ENCODE results near the gene PAPOLG.
"Not testable (repeated sequence)": the region's sequence is repeated elsewhere in the genome, so short reads cannot be mapped to it uniquely, and the experiment has no call there.

The PAPOLG gene

DNA sequence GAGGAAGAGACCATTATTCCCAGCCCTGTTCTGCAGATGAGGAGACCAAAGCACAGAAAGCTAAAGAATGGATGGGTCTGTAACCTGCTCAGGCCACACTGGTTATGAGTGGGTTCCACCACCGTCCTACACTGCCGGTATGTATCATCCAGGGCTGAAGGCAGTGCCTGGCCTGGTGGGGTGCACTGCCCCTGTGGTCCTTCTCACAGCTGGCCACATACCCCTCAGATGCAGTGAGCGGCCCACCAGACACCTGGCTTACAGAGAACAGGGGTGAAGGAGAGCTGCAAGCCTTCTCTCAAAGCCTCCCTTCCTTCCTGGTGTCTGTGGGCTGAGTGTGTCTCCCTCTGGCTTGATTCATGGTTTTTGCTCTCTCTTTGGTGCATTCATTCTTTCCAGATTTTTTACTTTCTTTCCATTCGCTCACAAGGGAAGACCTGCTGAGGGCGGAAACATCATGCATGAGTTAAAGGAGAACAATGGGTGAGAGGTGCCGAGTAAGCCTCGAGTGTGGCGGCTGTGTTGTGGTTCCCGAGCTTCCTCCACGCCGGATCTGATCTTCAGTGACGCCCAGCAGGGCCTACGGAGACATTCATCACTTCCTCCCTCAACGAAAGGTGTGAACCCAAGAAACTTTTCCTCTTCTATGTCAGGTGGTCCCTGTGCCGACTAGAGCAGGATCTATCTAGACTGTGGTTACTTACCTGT is 63.2 kb downstream of the PAPOLG start:
- peak in 1 of 42 donors; percentile 38 for DNase-seq

DNA sequence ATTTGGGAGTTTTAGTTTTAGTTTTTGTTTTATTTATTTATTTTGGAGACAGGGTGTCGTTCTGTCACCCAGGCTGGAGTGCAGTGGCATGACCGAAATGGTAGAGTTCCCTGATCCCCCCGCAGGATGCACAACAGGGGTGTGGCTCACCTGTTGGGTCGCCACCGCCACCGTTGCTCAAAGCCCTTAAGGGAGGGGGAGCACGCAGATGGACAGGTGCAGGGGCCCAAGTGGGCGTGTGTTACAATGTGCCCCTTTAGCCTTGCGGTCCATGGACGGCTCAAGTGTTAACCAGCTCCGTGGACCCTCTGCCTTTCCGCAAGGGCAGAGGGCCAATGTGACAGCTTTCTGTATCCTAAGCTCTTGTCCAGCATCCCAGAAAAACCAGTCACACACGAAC is 63.9 kb downstream of the PAPOLG start:
- DNase-seq = no peak
- intact Hi-C loops (cut with DNase I) = no loop called here

More for the DNA sequence above, 63.2 kb downstream of the PAPOLG start:
- intact Hi-C loops (cut with DNase I) = no loop called here

DNA sequence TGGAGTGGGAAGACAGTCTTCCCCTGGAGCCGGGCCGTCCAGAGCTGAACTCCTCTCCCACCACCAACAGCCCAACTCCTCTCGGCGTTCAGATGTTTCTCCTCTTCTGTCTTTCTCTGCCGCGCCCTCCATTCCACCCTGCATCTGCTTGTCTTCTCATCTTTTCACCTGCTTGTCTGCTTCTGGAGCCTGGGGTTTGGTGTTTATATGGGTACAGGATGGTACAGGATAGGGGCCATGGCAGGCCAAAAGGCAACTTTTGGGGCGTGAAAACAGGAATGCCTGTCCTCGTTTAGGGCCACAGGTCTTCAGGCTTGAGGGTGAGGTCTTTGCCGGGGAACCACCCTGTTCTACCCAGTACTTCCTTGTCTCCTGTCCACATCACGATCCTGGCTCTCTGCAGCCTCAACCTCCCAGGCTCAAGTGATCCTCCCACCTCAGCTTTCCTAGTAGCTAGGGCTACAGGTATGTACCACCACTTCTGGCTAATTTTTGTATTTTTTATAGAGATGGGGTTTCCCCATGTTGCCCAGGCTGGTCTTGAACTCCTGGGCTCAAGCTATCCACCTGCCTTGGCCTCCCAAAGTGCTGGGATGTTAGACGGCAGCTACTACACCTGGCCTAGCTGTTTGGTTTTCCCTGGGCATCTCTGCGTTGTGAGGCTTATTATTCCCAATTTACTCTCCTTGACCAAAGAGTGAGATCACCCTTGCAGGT is 64.5 kb downstream of the PAPOLG start:
- DNase-seq = no peak
- intact Hi-C loops (cut with DNase I) = no loop called here

DNA sequence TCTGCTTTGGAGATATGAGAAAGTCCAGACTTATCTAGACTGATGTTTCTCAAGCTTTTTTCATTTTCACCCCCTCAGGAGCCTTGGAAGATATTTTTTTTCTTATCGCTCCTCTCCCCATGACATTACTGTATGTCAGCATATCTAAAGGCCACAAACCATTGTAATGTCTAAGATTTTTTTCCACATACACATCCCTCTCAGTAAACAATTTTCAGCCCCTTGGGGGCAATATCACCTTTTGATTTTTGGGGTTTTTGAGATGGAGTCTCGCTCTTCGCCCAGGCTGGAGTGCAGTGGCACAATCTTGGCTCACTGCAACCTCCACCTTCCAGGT is 65.0 kb downstream of the PAPOLG start:
- intact Hi-C loops (cut with DNase I) = no loop called here
- DNase-seq = no peak

DNA sequence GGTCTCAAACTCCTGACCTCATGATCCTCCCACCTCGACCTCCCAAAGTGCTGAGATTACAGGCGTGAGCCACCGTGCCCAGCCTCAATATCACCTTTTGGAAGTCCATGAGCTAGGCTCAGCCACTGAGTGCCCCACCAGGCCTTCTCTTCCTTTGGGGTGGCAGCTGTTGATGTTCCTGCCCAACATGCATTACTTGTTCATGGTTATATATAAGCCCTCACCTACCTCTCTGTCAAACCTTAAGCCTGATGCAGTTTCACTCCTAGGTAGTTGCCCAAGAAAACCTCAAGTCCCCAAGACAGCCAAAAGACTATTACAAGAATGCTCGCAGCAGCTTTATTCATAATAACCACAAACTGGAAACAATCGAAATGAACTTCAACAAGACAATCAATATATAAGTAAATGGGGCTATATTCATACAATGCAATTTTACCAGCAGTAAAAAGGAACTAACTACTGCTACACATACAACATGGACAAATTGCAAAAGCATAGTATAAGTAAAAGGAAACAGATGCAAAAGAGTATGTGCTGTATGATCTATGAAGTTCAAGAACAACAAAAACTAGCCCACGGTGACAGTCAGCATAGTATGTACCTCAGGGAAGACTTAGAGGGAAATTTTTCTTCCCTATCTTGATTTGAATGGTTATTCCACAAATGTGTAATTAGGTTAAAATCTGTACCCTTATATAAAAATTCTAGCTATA is 65.7 kb downstream of the PAPOLG start:
- intact Hi-C loops (cut with DNase I) = no loop called here
- no peak for DNase-seq

DNA sequence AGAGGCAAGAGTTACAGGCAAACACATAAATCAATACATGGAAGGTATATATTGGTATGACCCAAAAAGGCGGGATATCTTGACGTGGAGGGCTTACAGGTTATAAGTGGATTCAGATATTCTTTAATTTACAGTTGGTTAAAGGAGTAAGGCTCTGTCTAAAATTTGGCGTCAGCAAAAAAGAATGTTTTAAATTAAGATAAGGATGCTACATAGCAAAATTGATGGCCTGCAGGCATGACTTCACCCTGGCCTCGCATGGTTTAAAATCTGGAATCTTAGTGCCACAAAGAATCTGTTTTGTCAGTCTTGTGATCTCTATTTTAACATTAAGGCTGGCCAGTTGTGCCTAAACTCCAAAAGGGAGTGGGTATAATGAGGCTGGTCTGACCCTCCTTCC is 66.9 kb downstream of the PAPOLG start:
- DNase-seq = no peak
- intact Hi-C loops (cut with DNase I) = no loop called here

DNA sequence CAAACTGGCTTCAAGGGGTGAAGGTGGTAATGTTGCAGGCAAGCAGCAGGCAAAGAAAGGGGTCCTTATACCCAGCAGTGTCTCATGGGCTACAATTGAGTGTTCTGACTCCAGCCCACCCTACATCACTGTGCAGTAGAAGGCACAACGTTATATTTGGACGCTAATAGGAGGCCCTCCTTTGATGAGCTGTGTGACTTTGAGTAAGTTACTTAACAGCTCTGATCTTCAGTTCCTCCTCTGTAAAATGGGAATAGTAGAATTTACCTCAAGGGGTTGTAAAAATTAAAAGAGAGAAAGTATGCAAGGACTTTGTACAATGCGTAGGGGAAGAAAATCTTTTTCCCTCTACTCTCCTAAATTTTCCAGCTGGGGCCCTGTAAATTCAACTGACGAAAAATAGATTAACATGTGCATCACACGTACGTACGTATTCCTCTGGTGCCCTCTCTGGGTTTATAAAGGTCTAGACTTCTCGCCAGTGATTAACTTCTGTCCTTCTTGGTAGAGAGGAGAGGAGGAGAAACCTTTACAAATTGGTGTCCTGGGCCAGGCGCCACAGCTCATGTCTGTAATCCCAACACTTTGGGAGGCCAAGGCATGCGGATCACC is 67.7 kb downstream of the PAPOLG start:
- intact Hi-C loops (cut with DNase I) = no loop called here
- DNase-seq = no peak

DNA sequence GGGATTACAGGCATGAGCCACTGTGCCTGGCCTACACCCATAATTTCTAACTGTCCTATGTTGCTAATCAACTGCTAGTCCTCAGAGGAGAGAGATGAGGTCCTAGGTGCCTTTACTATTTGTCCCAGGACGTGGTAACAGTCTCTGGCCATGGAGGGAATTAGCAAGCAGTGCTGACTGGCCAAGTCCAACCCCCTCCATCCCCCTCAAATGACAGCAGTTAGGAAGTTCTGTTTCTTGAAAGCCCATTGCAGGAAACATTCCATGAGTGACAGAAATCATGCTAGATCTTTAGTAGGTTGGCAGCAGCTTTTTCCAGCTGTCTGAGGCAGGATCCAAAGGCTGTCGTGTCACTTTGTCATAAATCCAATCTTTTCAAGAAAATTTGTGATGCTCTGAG is 69.6 kb downstream of the PAPOLG start:
- DNase-seq = no peak
- intact Hi-C loops (cut with DNase I) = no loop called here

DNA sequence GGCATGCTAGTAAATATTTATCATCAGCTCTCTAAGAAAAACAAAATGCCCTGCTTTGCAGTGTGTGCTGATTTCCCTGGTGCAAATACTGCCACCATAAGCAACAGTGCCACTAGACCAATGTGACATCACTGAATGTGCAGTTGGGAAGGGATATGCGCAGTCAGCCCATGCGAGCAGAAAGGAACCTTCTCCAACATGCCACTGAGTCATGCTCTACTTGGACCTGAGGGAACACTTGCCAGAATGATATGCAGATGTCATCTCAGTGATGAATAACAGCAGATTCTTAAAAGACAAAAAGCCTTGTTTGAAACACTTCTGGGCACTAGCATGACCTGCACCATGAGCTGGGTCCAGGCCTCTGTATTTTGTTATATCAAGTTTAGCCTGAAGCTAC is 70.0 kb downstream of the PAPOLG start:
- no peak for DNase-seq
- intact Hi-C loops (cut with DNase I) = no loop called here

DNA sequence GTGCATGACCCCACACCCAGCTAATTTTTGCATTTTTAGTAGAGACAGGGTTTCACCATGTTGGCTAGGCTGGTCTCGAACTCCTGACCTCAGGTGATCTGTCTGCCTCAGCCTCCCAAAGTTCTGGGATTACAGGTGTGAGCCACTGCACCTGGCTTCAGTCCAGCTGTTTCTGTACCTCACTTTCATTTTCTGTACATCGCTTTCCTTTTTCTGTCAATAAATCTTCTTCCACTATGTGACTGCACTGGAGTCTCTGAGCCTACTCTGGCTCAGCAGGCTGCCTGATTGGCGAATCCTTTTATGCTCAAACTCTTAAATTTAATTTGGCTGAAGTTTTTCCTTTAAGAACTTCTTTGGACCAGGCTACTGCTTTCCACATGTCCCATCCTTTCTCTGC is 70.8 kb downstream of the PAPOLG start:
- intact Hi-C loops (cut with DNase I); DNase-seq: not testable (repeated sequence)

DNA sequence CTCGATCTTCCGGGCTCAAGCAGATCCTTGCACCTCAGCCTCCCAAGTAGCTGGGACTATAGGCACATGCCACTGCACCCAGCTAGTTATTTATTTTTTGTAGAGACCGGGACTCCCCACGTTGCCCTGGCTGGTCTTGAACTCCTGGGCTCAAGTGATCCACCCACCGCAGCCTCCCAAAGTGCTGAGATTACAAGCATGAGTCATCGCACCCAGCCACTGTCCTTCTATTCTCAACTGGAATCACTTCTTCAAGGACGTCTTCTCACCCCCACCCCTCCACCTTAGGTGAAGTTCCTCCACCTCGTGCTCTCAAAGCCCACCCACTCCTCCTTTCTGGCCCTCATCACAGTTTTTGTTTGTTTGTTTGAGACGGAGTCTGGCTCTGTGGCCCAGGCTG is 71.3 kb downstream of the PAPOLG start:
- DNase-seq = no peak
- intact Hi-C loops (cut with DNase I) = no loop called here

DNA sequence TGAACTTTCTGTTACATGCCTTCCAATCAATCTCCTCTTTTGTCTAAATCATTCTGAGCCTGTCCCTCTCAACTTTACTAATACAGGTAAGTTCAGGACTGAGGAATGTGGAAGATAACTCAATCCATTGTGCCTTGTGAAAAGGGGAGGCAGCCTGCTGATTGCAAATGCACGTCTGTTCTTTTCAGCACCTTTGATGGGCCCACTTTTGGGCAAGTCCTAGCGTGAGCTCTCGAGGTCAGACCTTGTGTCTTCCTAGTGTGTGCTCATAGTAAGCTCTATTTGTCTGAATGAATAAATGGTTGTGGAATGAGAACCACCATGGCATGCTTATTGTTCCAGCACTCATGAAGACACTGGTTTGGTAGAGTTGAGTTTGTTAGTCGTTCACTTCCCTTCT is 74.9 kb downstream of the PAPOLG start:
- DNase-seq = no peak
- intact Hi-C loops (cut with DNase I) = no loop called here

DNA sequence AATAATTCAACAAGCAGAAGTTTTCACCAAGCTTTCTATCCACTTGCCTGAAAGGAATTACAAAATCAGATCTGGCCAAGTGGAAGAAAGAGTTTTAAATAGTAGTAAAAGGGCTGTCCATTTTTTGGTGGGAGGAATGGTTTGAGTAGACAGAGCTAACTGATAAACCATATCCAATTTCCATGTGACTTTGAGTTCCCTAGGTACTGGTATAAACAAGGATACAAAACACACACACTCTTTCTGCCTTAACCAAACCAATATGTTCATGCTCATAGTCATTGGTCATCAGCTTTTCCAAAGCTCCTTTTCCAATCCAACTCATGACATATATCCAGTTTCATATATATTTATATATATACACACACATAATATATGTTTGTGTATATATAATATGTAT is 75.9 kb downstream of the PAPOLG start:
- intact Hi-C loops (cut with DNase I) = no loop called here

DNA sequence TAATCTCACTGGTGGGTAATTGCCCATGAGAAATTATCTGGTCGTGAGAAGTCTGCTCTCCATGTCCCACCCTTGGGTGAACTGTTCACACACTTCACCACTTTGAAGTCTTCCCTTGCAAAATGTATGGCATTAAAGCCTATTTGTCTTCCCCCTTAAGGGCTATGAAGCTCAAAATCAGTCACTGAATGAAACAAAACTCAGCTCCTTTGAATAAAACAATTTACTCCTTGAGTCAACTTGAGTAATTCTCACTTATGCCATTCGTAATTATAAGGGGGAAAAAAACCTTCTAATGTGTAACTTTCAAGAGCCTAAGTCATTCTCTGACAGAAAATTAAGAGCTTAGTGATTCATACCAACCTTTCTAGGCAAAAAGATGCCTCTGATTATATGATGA is 76.6 kb downstream of the PAPOLG start:
- intact Hi-C loops (cut with DNase I) = no loop called here
- no peak for DNase-seq

More for the DNA sequence above, 75.9 kb downstream of the PAPOLG start:
- DNase-seq = no peak

DNA sequence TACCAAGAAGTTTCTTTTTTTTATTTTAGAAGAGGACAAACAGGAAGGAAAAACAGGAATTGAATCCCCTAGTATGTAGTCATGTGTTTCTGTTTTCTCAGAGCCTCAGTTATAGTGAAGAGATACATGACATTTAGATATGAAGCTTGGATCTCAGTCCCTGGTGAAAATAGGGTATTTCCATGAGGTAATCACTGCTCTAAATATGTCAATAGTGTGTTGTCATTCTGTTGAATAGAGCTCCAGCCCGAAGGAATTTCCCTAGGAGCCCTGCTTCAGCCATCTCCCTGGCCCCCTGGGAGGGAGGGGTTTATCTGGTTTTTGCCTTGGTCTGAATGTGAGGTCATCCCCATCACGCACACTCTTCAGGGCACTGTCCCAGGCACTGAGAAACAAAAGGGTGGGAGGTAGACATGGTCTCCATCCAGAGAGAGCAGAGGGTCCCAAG is 78.2 kb downstream of the PAPOLG start:
- DNase-seq = no peak
- intact Hi-C loops (cut with DNase I) = no loop called here

DNA sequence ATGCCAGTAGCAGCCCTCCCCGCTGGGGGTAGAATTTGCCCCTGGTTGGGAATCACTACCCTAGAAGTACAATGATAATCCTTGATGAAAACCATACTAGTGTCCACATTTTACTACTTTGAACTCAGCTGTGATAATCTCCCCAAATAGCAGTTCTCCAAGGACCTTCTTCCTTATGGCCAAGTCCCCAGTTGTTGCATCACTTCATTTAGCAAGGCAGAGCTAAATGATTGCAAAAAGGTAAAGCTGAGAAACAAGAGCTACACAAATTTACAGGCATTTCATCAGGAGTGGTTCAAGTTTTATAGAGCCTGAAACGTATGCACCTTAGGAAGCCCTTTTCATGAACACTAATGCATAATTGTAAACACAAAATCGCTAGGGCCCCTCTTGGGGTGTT is 80.4 kb downstream of the PAPOLG start:
- intact Hi-C loops (cut with DNase I) = no loop called here

DNA sequence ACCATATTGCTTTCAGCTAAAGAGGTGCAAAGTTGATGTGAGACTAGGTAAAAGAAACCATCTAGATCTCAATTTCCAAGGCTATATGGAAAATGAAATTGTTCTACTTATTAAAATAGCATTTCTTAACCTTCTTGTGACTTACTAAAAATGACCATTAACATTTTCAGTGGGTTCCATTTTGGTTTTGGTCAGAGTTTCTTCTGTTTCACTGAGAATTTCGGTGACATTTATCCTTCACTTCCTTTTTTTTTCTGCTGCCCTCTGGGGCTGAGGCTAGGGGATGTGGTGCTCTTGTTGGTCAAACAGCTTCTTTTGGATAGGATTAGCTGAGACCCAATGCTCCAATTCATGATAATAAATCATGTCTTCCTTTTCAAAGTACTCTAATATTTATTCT is 81.1 kb downstream of the PAPOLG start:
- no peak for DNase-seq
- intact Hi-C loops (cut with DNase I) = no loop called here

More for the DNA sequence above, 80.4 kb downstream of the PAPOLG start:
- no peak for DNase-seq

DNA sequence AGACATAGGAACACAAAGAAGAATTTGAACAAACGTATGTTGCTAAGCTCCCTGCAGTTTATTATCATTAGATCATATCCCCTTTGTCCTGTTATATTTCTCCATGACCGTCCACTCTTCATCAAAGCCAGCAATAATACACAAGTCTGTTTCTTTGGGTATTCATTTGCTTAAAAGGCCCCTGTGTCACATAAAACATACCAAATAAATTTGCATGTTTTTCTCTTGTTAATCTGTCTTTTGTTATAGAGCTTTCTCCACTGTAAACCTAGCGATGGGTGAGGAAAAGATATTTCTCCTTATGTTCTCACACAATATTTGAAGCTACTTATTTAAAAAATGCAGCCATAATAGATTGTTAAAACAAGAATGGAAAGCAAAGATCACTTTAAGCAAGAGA is 82.4 kb downstream of the PAPOLG start:
- no peak for DNase-seq
- intact Hi-C loops (cut with DNase I) = no loop called here

DNA sequence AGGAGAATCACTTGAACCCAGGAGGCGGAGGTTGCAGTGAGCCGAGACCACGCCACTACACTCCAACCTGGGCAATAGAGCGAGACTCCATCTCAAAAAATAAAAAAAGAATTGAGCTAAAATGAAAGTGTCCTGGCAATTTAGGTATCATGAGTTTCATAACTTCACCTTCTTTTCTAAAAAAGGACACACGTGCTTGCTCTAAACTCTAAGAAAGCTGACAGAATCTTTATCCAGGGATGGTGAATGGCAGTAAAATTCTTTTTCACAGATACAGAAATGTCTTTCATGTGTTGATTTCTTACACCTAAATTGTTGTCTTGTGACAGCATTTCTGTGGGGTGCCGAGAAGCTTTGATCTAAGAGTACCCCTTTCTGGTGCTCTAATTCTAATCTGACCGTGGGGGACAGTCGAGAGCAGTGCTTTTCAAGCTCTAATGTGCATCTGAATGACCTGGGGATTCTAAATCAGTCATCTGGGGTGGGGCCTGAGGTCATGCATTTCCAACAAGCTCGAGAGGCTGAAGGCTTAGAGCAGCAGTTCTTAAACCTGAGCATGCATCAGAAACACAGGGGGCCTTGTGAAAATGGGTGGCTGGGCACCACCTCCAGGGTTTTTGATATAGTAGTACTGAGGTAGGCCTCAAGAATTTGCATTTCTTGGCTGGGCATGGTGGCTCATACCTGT is 83.2 kb downstream of the PAPOLG start:
- intact Hi-C loops (cut with DNase I) = no loop called here
- DNase-seq = no peak
